Mesendoderm (in vitro differentiated cells): ENCODE data around the gene PDK1.
A peak's percentile ranks its signal among the peaks of the same experiment; 100 is the strongest.

Experiments used
- DNase-seq: peaks from one replicate; pipeline ENCODE4 v3.0.0; 2013
- H2AK5ac ChIP-seq: 2 replicates; pipeline ENCODE4 v1.6.1; 2013; ENCODE audit warnings: low read length, inconsistent platforms
- H2BK120ac ChIP-seq: 2 replicates; pipeline ENCODE4 v1.6.1; 2013; ENCODE audit warnings: low read depth, mild to moderate bottlenecking, low read length, moderate library complexity, mixed read lengths
- H2BK15ac ChIP-seq: replicated peaks from 2 replicates; pipeline ENCODE4 v1.6.1; 2013; ENCODE audit warnings: low read depth, mild to moderate bottlenecking, moderate library complexity
- H2BK5ac ChIP-seq: 2 replicates; pipeline ENCODE4 v1.6.1; 2013; ENCODE audit warnings: low read length, inconsistent platforms
- H3K18ac ChIP-seq: 2 replicates; pipeline ENCODE4 v1.6.1; 2013; ENCODE audit warnings: mild to moderate bottlenecking, low read length, mixed read lengths
- H3K23ac ChIP-seq: one replicate; pipeline ENCODE4 v1.6.1; 2013; ENCODE audit warnings: low read length
- H3K27ac ChIP-seq: 2 replicates; pipeline ENCODE4 v1.5.1; 2013; ENCODE audit warnings: low read depth, mild to moderate bottlenecking, inconsistent platforms, low read length, moderate library complexity
- H3K27me3 ChIP-seq: 2 replicates; pipeline ENCODE4 v1.6.1; 2013; ENCODE audit warnings: low read length, control low read depth, mild to moderate bottlenecking, inconsistent platforms; ENCODE audit not compliant: insufficient read depth, poor library complexity
- H3K36me3 ChIP-seq: 2 replicates; pipeline ENCODE4 v1.6.1; 2013; ENCODE audit warnings: low read length, inconsistent platforms; ENCODE audit not compliant: control insufficient read depth, insufficient read depth
- H3K4ac ChIP-seq: one replicate; pipeline ENCODE4 v1.6.1; 2013; ENCODE audit warnings: low read depth, mild to moderate bottlenecking, low read length, moderate library complexity
- H3K4me1 ChIP-seq: 2 replicates; pipeline ENCODE4 v1.6.1; 2013; ENCODE audit warnings: low read depth, low read length, inconsistent platforms; ENCODE audit not compliant: control insufficient read depth
- H3K4me2 ChIP-seq: 2 replicates; pipeline ENCODE4 v1.6.1; 2013; ENCODE audit warnings: low read length
- H3K4me3 ChIP-seq: 2 replicates; pipeline ENCODE4 v1.5.1; 2013; ENCODE audit warnings: mild to moderate bottlenecking, low read length
- H3K56ac ChIP-seq: one replicate; pipeline ENCODE4 v1.6.1; 2013; ENCODE audit warnings: low read length
- H3K79me1 ChIP-seq: 2 replicates; pipeline ENCODE4 v1.6.1; 2013; ENCODE audit warnings: low read length, inconsistent platforms
- H3K79me2 ChIP-seq: 2 replicates; pipeline ENCODE4 v1.6.1; 2013; ENCODE audit warnings: mild to moderate bottlenecking, low read length; ENCODE audit not compliant: control insufficient read depth, insufficient read depth
- H3K9ac ChIP-seq: 2 replicates; pipeline ENCODE4 v1.6.1; 2013; ENCODE audit warnings: low read length, inconsistent platforms
- H4K5ac ChIP-seq: one replicate; pipeline ENCODE4 v1.6.1; 2013; ENCODE audit warnings: low read length
- H4K8ac ChIP-seq: one replicate; pipeline ENCODE4 v1.6.1; 2013; ENCODE audit warnings: low read depth, mild to moderate bottlenecking, control low read depth, low read length, moderate library complexity
- WGBS: extraction: QIAGEN DNeasy Blood & Tissue Kit; methylation state at CpG from one replicate; pipeline ENCODE4 v1.1.7; 2013; ENCODE audit warnings: low lambda C conversion rate, missing lambda C conversion rate; ENCODE audit not compliant: insufficient coverage; ENCODE audit errors: extremely low coverage; 5-methylcytosine and 5-hydroxymethylcytosine counted together

PDK1 gene

DNA sequence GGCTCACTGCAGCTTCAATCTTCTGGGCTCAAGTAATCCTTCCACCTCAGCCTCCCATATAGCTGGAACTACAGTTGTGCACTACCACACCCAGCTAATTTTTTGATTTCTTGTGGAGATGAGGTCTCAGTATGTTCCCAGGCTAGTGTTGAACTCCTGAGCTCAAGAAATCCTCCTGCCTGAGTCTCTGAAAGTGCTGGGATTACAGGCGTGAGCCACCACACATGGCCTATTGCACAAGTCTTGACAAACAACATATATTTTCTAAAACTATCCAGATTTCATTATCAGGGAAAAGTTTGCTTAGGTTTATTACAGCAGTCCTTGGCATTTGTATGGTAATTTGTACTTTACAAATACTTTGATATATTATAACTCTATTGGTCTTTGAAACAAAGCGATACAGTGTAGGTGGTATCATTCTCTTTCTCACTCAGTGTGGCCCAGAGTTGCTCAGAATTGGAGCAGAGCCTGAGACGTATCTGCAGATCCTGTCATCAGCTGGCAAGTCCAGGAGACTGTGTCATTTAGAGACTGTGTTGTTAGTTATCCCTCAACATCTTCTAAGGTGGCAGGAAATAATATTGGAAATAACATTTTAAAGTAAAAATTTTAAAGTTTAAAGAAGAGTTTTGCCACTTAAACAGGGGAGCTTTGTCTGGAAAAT, 41.4 kb downstream of the PDK1 start:
- no peak overlapping the region for H3K4ac ChIP-seq
- H3K9ac ChIP-seq, result no peak overlapping the region
- H2BK15ac ChIP-seq, result no peak overlapping the region
- no peaks in the 10 kb centered on the region for H3K27me3 ChIP-seq
- H3K36me3 ChIP-seq, result peaks cover 1% of the 10 kb centered on the region
- H3K4me3 ChIP-seq, result no peak overlapping the region
- no peaks in the 10 kb centered on the region for H3K79me1 ChIP-seq
- no peak for DNase-seq
- no peak overlapping the region for H3K4me2 ChIP-seq
- no peak overlapping the region for H2BK120ac ChIP-seq
- no peak overlapping the region for H3K18ac ChIP-seq
- H3K79me2 ChIP-seq, result no peaks in the 10 kb centered on the region
- H2BK5ac ChIP-seq, result no peak overlapping the region
- no CpG with 5 or more reads among the region's 3 CpGs for WGBS
- H3K23ac ChIP-seq, result no peak overlapping the region
- H3K27ac ChIP-seq, result no peak overlapping the region
- no peak overlapping the region for H3K56ac ChIP-seq
- no peak overlapping the region for H4K8ac ChIP-seq
- no peaks in the 10 kb centered on the region for H3K4me1 ChIP-seq
- no peak overlapping the region for H4K5ac ChIP-seq
- H2AK5ac ChIP-seq, result no peak overlapping the region

DNA sequence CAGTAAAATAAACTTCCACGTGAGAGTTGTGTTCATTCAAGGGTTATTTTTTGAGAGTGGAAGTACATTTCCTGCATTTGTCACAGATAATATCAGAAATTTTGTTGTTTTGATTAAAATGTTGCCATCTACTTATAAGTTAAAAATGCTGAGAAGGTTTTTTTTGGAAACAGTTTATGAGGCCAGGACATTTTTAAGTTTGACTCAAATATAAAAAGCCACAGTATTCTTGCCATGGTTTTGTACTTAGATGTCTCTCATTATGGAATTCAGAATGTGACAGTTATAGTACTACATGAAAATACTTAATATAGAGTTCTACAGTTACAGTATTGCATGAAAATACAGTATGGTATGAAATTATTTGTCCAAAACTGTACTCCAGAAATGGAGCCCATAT, 44.1 kb downstream of the PDK1 start:
- Histone ChIP-seq H3K79me2 (no peaks in the 10 kb centered on the region), H4K8ac (no peak overlapping the region), H4K5ac (no peak overlapping the region), H3K27ac (no peak overlapping the region), H3K79me1 (no peaks in the 10 kb centered on the region), H3K18ac (no peak overlapping the region), H3K56ac (no peak overlapping the region), H3K4me1 (no peaks in the 10 kb centered on the region), H3K4ac (no peak overlapping the region), H3K4me3 (no peak overlapping the region), H3K4me2 (no peak overlapping the region), H2BK120ac (no peak overlapping the region), H3K36me3 (peaks cover 1% of the 10 kb centered on the region), H2BK15ac (no peak overlapping the region), H3K27me3 (no peaks in the 10 kb centered on the region), H2AK5ac (no peak overlapping the region), H2BK5ac (no peak overlapping the region), H3K9ac (no peak overlapping the region), H3K23ac (no peak overlapping the region)
- WGBS, result no CpG with 5 or more reads among the region's 1 CpG
- no peak for DNase-seq

DNA sequence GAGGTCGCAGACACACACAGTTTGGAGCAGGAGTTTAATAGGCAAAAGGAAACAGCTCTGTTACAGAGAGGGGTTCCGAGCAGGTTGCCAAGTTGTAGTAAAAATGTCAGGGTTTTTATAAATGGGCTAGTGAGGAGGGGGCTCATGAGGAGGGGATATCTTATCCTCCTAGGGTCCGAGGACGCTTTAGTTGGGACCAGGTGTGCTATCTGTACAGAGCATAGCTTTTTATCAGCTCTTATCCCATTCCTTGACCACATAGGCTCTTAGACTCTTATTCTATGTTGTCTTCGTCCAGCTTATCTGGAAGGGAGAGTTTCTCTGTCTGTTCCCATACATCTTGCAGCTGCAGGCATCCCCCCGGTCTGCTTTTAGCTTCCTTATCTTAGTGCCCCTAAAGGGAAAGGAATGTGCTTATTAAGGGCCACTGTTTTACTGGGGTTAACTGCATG, 44.7 kb downstream of the PDK1 start:
- Histone ChIP-seq H3K18ac (no peak overlapping the region), H3K79me1 (no peaks in the 10 kb centered on the region), H3K23ac (no peak overlapping the region), H3K79me2 (no peaks in the 10 kb centered on the region), H2BK15ac (no peak overlapping the region), H3K56ac (no peak overlapping the region), H3K27ac (no peak overlapping the region), H2BK120ac (no peak overlapping the region), H3K9ac (no peak overlapping the region), H3K4ac (no peak overlapping the region), H3K27me3 (no peaks in the 10 kb centered on the region), H3K36me3 (peaks cover 1% of the 10 kb centered on the region), H2BK5ac (no peak overlapping the region), H3K4me1 (no peaks in the 10 kb centered on the region), H2AK5ac (no peak overlapping the region), H3K4me2 (no peak overlapping the region), H3K4me3 (no peak overlapping the region), H4K5ac (no peak overlapping the region), H4K8ac (no peak overlapping the region)
- no CpG with 5 or more reads among the region's 6 CpGs for WGBS
- DNase-seq, result peak; percentile 84

DNA sequence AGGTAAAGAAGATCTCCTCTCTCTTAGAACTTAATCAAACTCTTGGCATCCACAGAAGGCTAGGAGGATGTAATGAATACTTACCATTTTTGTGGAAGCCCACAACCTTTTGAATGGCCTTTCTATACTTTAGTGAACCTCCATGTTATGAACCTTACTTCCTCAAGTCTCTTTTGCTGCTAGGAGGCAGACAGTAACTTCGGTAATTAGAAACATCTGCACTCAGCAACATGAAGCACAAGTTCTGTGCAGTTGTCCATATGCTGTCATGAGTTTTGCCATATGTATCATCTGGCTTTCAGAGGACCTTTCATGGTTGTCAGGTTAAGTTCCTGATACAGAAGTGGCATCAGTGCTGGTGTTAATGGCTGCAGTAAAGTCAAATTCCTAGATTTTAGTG, 50.4 kb downstream of the PDK1 start:
- Histone ChIP-seq H3K18ac (no peak overlapping the region), H3K4me1 (no peaks in the 10 kb centered on the region), H4K8ac (no peak overlapping the region), H4K5ac (no peak overlapping the region), H2AK5ac (no peak overlapping the region), H3K9ac (no peak overlapping the region), H2BK15ac (no peak overlapping the region), H2BK120ac (no peak overlapping the region), H3K23ac (no peak overlapping the region), H3K27me3 (no peaks in the 10 kb centered on the region), H3K79me1 (no peaks in the 10 kb centered on the region), H3K4me3 (no peak overlapping the region), H3K27ac (no peak overlapping the region), H2BK5ac (no peak overlapping the region), H3K79me2 (no peaks in the 10 kb centered on the region), H3K36me3 (no peaks in the 10 kb centered on the region), H3K4ac (no peak overlapping the region), H3K4me2 (no peak overlapping the region), H3K56ac (no peak overlapping the region)
- DNase-seq, result no peak
- no CpG with 5 or more reads among the region's 1 CpG for WGBS

DNA sequence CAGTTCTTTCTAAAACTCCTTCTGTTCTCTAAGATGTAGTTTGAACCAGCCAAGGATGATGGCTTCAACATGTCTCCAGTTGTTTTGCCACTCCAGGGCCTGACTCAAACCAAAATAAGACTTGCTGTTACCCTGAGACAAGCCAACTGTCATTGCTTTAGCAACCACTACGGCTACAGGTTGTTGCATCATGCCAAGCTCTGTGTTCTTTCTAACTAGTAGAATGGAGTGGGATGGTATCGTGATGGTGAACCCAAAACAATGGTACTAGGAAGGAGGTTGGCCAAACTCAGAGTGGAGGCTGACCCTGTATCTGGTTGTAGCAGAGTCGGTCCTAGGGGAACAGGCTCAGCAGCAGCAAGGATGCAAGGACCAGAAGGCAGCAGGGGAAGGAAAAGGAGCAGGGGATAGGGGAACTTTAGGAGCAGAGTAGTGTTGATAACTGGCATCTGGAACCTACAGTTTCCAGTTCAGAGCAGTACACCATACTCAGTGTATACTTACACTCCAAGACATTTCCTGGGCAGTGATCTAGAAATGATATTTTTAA, 51.6 kb downstream of the PDK1 start:
- H3K4me3 ChIP-seq, result no peak overlapping the region
- H3K79me2 ChIP-seq, result no peaks in the 10 kb centered on the region
- no peaks in the 10 kb centered on the region for H3K79me1 ChIP-seq
- no CpG with 5 or more reads among the region's 3 CpGs for WGBS
- H3K23ac ChIP-seq, result no peak overlapping the region
- H2AK5ac ChIP-seq, result no peak overlapping the region
- DNase-seq, result no peak
- H3K27ac ChIP-seq, result no peak overlapping the region
- H3K4ac ChIP-seq, result no peak overlapping the region
- no peaks in the 10 kb centered on the region for H3K27me3 ChIP-seq
- no peak overlapping the region for H2BK120ac ChIP-seq
- no peak overlapping the region for H3K4me2 ChIP-seq
- no peak overlapping the region for H4K8ac ChIP-seq
- no peak overlapping the region for H2BK15ac ChIP-seq
- no peaks in the 10 kb centered on the region for H3K4me1 ChIP-seq
- no peaks in the 10 kb centered on the region for H3K36me3 ChIP-seq
- no peak overlapping the region for H3K9ac ChIP-seq
- H4K5ac ChIP-seq, result no peak overlapping the region
- no peak overlapping the region for H3K56ac ChIP-seq
- no peak overlapping the region for H2BK5ac ChIP-seq
- H3K18ac ChIP-seq, result no peak overlapping the region

DNA sequence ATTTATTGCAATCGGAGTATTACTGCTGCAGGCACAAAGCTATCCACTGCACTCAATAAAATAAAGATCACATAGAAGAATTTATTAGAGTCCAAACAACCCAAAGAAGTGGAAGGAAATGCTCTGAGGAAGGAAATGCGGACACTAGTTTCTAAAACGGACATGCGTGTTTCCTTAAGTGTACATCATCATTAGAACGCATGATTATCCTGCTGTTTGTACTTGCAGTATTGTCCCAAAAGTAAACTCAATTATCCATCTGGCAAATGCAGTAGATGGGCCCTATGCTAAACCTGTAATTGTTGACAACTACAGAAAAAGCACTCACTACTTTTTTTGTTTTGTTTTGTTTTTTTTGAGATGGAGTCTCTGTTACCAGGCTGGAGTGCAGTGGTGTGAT, 53.6 kb downstream of the PDK1 start:
- WGBS, result no CpG with 5 or more reads among the region's 5 CpGs
- H3K4me2 ChIP-seq, result no peak overlapping the region
- no peaks in the 10 kb centered on the region for H3K79me2 ChIP-seq

More for the DNA sequence above, 53.6 kb downstream of the PDK1 start:
- H3K4me1 ChIP-seq, result no peaks in the 10 kb centered on the region
- no peak overlapping the region for H2BK15ac ChIP-seq
- H4K8ac ChIP-seq, result no peak overlapping the region
- no peaks in the 10 kb centered on the region for H3K79me1 ChIP-seq
- no peak overlapping the region for H2BK120ac ChIP-seq
- no peak overlapping the region for H3K9ac ChIP-seq
- H3K27me3 ChIP-seq, result no peaks in the 10 kb centered on the region
- no peaks in the 10 kb centered on the region for H3K36me3 ChIP-seq
- H2BK5ac ChIP-seq, result no peak overlapping the region
- no peak overlapping the region for H3K4me3 ChIP-seq
- no peak for DNase-seq
- H3K56ac ChIP-seq, result no peak overlapping the region
- no peak overlapping the region for H3K23ac ChIP-seq
- no peak overlapping the region for H3K18ac ChIP-seq
- H4K5ac ChIP-seq, result no peak overlapping the region
- no peak overlapping the region for H3K4ac ChIP-seq
- H3K27ac ChIP-seq, result no peak overlapping the region
- H2AK5ac ChIP-seq, result no peak overlapping the region
